Stimulated activated CD8-positive, alpha-beta memory T cell treated with anti-CD3 and anti-CD28 coated beads, Interleukin-12 subunit alpha, Interleukin-12 subunit beta, amount 100 ng/mL, for 1 hour (primary cell): ENCODE data around the gene ZCCHC7.

Experiments
- DNase-seq: peaks from one replicate; pipeline ENCODE4 v3.0.0-alpha.2; 2020; ENCODE audit warnings: low read depth

The ZCCHC7 gene

GRCh38 chr9:37405764-37406380, 285.5 kb downstream of the ZCCHC7 start:
- no peak for DNase-seq

- no peak for DNase-seq
Observed at GRCh38 chr9:37406603-37407401, 286.4 kb downstream of the ZCCHC7 start.

GRCh38 chr9:37407468-37407867, 287.1 kb downstream of the ZCCHC7 start:
- DNase-seq, result no peak
